Stimulated activated effector memory CD8-positive, alpha-beta T cell treated with anti-CD3 and anti-CD28 coated beads, Interleukin-12 subunit alpha, Interleukin-12 subunit beta, amount 100 ng/mL, for 72 hours (primary cell): ENCODE data around the gene KLHL15.

Experiments used
- ATAC-seq: fragments of 150-1000 bp; cut with Tn5 transposase; 2 replicates; pipeline ENCODE4 v1.10.0; 2021
- DNase-seq, 2 donors: peaks; one replicate each; pipeline ENCODE4 v3.0.0; 2021 to 2022; ENCODE audit warnings: low spot score in 2 of 2
- H3K27ac Mint-ChIP-seq: one replicate; pipeline ENCODE4 v1.8.0; 2022; ENCODE audit warnings: mild to moderate bottlenecking, mixed read lengths
- H3K36me3 Mint-ChIP-seq: one replicate; pipeline ENCODE4 v1.8.0; 2022; ENCODE audit warnings: mild to moderate bottlenecking, mixed read lengths
- H3K4me1 Mint-ChIP-seq: one replicate; pipeline ENCODE4 v1.8.0; 2022; ENCODE audit warnings: mixed read lengths
- H3K4me3 Mint-ChIP-seq: one replicate; pipeline ENCODE4 v1.8.0; 2022; ENCODE audit warnings: mild to moderate bottlenecking, mixed read lengths
- H3K9me3 Mint-ChIP-seq: one replicate; pipeline ENCODE4 v1.8.0; 2022; ENCODE audit warnings: mixed read lengths

Gene KLHL15

GRCh38 chrX:23944234-23944633 is 82.8 kb downstream of the KLHL15 start:
- H3K9me3 Mint-ChIP-seq: no peaks in the 10 kb centered on the region
- no peak overlapping the region for H3K27ac Mint-ChIP-seq
- no peaks in the 10 kb centered on the region for H3K4me1 Mint-ChIP-seq
- ATAC-seq (no peak), DNase-seq (no peak)
- H3K4me3 Mint-ChIP-seq: no peak overlapping the region
- H3K36me3 Mint-ChIP-seq: no peaks in the 10 kb centered on the region

- Mint-ChIP-seq H3K9me3 (no peaks in the 10 kb centered on the region), H3K27ac (no peak overlapping the region), H3K4me3 (no peak overlapping the region), H3K36me3 (no peaks in the 10 kb centered on the region), H3K4me1 (no peaks in the 10 kb centered on the region)
- ATAC-seq: no peak
- DNase-seq: no peak
Observed at GRCh38 chrX:23939203-23939602, 87.8 kb downstream of the KLHL15 start.

- Mint-ChIP-seq H3K9me3 (no peaks in the 10 kb centered on the region), H3K4me1 (no peaks in the 10 kb centered on the region), H3K36me3 (no peaks in the 10 kb centered on the region), H3K27ac (no peak overlapping the region), H3K4me3 (no peak overlapping the region)
- ATAC-seq: no peak
- DNase-seq: no peak
Observed at GRCh38 chrX:23938690-23939089, 88.3 kb downstream of the KLHL15 start.

- H3K9me3 Mint-ChIP-seq: no peaks in the 10 kb centered on the region
- no peaks in the 10 kb centered on the region for H3K4me1 Mint-ChIP-seq
- H3K4me3 Mint-ChIP-seq: no peak overlapping the region
- H3K27ac Mint-ChIP-seq: no peak overlapping the region
- H3K36me3 Mint-ChIP-seq: no peaks in the 10 kb centered on the region
- DNase-seq: no peak
- ATAC-seq: no peak
Observed at GRCh38 chrX:23937100-23937499, 89.9 kb downstream of the KLHL15 start.

GRCh38 chrX:23936180-23936579 is 90.8 kb downstream of the KLHL15 start:
- Mint-ChIP-seq H3K36me3 (no peaks in the 10 kb centered on the region), H3K9me3 (no peaks in the 10 kb centered on the region), H3K27ac (no peak overlapping the region), H3K4me3 (no peak overlapping the region), H3K4me1 (peaks cover 3% of the 10 kb centered on the region)
- ATAC-seq (no peak), DNase-seq (no peak)

GRCh38 chrX:23935106-23935505 is 91.9 kb downstream of the KLHL15 start:
- Mint-ChIP-seq H3K9me3 (no peaks in the 10 kb centered on the region), H3K27ac (no peak overlapping the region), H3K36me3 (no peaks in the 10 kb centered on the region), H3K4me3 (no peak overlapping the region), H3K4me1 (peaks cover 6% of the 10 kb centered on the region)
- DNase-seq (no peak), ATAC-seq (no peak)
